Measurements from ENCODE around the gene NUP188. TPM values are rescaled to one million over a fixed set of nuclear protein-coding genes. Genes with fewer than 3 reads are reported as not detected.
"Not testable (repeated sequence)": the region's sequence is repeated elsewhere in the genome, so short reads cannot be mapped to it uniquely, and the experiment has no call there.

Gene NUP188
- total RNA-seq, 2 donors from 2014 or later = 110 to 115 TPM

DNA sequence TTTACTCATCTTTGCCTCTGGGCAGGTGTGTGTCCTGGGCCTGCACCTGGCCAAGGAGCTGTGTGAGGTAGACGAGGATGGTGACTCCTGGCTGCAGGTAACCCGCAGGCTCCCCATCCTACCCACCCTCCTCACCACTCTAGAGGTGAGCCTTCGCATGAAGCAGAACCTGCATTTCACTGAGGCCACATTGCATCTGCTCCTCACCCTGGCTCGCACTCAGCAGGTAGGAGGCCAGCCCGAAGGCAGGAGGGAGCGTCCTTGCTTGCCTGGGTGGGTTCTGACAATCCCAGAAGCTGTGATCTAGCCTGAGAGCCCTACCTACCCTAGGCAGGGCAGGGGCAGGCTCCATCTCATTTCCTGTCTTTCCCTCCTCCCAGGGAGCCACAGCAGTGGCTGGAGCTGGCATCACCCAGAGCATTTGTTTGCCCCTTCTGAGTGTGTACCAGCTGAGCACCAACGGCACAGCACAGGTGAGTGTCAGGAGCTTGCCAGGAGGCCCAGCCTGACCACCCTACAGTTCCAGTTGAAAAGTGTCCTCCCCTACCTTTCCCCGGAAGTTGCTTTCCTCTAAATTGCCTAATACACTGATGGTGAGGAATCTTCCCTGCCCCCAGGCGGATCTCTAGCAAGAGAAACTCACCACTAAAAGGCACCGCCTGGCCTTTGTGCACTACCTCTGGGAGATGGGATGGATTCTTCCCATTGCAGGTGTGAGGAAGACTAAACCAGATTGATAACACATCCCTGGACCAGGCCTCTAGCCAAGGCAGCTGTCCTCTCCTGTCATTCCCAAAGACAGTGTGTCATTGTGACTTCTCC, 54.2 kb downstream of the NUP188 start:
- Mint-ChIP-seq H3K4me1 (no peaks in the 10 kb centered on the region), H3K9me3 (no peaks in the 10 kb centered on the region), H3K4me3 (no peak overlapping the region), H3K27ac (peak overlapping the region; percentile 21), H3K36me3 (ENCODE audit: low read depth) (peaks cover 100% of the 10 kb centered on the region), H3K27me3 (no peaks in the 10 kb centered on the region)
- no peak for ATAC-seq (replicated peaks)

DNA sequence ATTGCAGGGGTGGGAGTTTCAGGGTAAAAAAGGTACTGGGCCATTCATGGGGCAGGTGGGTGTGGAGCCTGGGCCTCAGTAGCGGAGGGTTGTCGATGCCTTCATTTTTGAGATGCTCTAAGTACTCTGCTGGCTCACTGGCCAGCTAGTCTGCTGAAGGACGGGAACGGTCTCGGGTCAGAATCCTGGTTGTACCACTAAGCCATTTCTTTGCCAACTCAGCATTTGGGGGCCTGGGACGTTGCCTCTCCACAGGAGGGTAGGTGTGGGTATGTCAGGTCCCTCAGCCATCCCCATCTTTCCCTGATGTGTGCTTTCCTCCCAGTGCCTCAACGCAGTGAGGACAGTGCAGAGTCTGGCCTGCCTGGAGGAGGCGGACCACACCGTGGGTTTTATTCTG, 55.5 kb downstream of the NUP188 start:
- no peaks in the 10 kb centered on the region for H3K9me3 Mint-ChIP-seq
- no peak overlapping the region for H3K27ac Mint-ChIP-seq
- ATAC-seq (replicated peaks) = no peak
- peaks cover 3% of the 10 kb centered on the region for H3K4me1 Mint-ChIP-seq
- no peaks in the 10 kb centered on the region for H3K27me3 Mint-ChIP-seq
- no peak overlapping the region for H3K4me3 Mint-ChIP-seq
- peaks cover 99% of the 10 kb centered on the region for H3K36me3 Mint-ChIP-seq (ENCODE audit: low read depth)

DNA sequence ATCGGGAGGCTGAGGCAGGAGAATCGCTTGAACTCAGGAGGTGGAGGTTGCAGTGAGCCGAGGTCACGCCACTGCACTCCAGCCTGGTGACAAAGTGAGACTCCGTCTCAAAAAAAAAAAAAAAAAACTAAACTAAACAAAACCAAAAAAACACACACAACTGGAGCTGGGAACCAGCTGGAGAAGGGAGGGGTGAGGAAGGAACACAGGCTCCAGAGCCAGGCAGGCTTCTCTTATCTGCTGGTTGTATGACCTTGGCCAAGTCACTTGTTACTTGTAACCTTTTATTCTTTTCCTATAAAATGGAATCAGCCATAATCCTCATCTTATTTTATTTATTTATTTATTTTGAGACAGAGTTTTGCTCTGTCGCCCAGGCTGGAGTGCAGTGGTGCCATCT, 56.7 kb downstream of the NUP188 start:
- H3K4me1 Mint-ChIP-seq; H3K9me3 Mint-ChIP-seq; ATAC-seq (replicated peaks); H3K4me3 Mint-ChIP-seq; H3K27ac Mint-ChIP-seq; H3K27me3 Mint-ChIP-seq: not testable (repeated sequence)
- peaks cover 88% of the 10 kb centered on the region for H3K36me3 Mint-ChIP-seq (ENCODE audit: low read depth)

DNA sequence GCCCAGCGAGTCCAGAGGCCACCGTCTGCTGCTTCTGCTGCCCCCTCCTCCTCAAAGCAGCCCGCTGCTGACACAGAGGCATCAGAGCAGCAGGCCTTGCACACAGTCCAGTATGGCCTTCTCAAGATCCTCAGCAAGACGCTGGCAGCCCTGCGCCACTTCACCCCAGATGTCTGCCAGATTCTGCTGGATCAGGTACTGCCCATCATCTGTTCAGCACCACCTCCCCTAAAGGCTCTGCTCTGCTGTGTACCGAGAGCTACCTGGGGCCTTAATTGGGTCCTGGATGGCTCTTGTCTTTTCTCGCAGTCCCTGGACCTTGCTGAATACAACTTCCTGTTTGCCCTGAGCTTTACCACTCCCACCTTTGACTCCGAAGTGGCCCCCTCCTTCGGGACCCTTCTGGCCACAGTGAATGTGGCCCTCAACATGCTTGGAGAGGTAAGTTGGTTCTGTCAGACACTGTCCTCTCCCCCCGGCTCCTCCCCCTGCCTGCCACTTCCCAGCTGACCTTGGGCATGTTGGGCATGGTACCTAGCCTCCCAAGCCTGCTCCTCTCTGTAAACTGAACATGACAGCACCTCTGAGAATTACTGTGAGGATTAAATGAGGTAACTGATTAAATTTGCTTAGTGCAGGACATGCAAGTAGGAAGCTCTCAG, 58.0 kb downstream of the NUP188 start:
- Mint-ChIP-seq H3K4me3 (no peak overlapping the region), H3K4me1 (peaks cover 3% of the 10 kb centered on the region), H3K9me3 (no peaks in the 10 kb centered on the region), H3K27ac (peak overlapping the region; percentile 47), H3K36me3 (ENCODE audit: low read depth) (peaks cover 75% of the 10 kb centered on the region), H3K27me3 (no peaks in the 10 kb centered on the region)
- no peak for ATAC-seq (replicated peaks)

DNA sequence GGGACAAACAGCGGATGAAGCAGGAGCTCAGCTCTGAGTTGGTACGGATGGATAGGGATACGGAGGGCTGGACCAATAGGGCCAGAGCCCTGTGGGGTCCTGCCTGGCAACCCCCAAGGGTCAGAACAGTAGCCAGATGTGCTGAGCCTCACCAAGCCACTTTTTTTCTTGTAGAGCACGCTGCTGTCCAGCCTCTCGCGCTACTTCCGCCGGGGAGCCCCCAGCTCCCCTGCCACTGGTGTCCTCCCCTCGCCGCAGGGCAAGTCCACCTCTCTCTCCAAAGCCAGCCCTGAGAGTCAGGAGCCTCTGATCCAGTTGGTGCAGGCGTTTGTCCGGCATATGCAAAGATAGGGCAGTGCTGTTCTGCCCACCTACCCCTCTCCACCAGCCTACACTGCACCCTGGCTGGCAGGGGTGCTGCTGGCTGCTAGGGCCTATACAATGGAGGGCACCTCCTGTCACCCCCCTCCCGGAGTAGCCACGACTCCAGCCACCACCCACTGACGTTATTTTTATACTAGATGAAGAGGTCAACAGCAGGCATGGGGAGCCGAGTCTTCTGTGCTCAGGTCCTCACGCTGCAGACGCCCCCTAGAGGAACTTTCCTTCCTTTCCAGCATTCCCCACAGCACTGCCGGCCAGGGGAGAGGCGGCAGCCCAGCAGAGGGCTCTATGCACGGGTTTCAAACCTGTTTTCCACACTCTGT, 59.0 kb downstream of the NUP188 start:
- Mint-ChIP-seq H3K9me3 (no peaks in the 10 kb centered on the region), H3K27me3 (no peaks in the 10 kb centered on the region), H3K4me3 (no peak overlapping the region), H3K36me3 (ENCODE audit: low read depth) (peaks cover 72% of the 10 kb centered on the region), H3K4me1 (peaks cover 3% of the 10 kb centered on the region), H3K27ac (no peak overlapping the region)
- peak; percentile 66 for ATAC-seq (replicated peaks)

- Mint-ChIP-seq H3K36me3 (ENCODE audit: low read depth) (peaks cover 67% of the 10 kb centered on the region), H3K27me3 (no peaks in the 10 kb centered on the region), H3K9me3 (no peaks in the 10 kb centered on the region), H3K4me3 (no peak overlapping the region), H3K27ac (peak overlapping the region; percentile 80), H3K4me1 (peaks cover 3% of the 10 kb centered on the region)
- no peak for ATAC-seq (replicated peaks)
Observed at GRCh38 chr9:129007035-129007765, 59.7 kb downstream of the NUP188 start.

DNA sequence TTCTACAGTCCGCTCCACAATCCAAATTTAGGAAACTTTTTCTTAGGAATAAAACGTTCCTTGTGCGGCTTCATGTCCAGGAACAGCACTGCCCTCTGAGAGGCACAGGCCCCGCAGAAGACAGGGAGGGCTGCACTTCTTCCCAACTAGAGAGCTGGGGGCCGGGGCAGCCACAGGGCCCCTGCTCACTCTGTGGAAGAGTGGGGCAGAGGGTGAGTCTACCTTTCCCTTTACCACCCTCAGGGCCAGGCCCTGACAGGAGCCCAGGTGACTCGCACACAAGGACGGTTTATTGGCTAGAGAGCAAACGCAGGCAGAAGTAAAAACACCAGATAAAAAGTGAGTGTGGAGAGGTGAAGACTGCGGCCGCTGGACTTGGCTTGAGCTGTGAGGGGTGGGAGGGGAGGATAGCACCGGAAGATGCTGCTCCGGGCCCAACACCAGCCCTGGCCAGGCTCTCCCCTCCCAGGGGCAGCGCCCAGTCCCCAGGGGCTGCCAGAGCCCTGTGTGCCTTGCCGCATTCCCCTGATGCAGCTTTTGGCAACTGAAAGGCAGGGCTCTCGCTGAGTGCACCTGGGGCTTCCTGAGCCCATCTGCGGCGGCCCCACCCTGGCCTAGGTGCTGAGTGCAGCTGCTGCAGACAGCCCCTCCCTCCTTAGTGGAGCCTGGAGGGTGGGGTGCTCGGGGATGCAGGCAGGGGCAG, 60.4 kb downstream of the NUP188 start:
- no peak for ATAC-seq (replicated peaks)
- Mint-ChIP-seq H3K27me3 (no peaks in the 10 kb centered on the region), H3K27ac (peak overlapping the region; percentile 80), H3K4me1 (peaks cover 3% of the 10 kb centered on the region), H3K9me3 (no peaks in the 10 kb centered on the region), H3K36me3 (ENCODE audit: low read depth) (peaks cover 67% of the 10 kb centered on the region), H3K4me3 (no peak overlapping the region)

DNA sequence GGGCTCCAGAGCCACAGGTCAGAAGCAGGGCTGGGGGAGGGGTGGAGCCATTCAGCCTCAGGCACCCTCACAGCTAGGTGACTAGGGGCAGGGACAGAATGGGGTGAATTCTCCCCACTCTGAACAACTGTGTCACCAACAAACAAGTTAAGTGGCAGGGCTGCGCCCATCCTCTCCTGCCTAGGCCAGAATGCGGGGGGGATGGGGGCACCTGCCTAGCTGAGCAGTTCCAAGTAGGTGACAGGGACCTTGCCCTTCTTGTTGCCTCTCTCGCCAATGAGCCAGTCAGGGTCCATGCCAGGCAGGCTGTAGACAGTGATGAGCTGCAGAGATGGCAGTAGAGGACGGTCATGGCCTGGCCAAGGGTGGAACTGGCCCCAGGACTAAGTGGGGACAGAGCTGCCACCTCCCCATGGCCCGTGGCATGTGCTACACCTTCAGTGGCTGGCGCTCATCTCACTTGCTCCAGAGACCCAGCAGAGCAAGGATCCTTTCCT, 61.0 kb downstream of the NUP188 start:
- no peaks in the 10 kb centered on the region for H3K9me3 Mint-ChIP-seq
- H3K27me3 Mint-ChIP-seq = no peaks in the 10 kb centered on the region
- peaks cover 3% of the 10 kb centered on the region for H3K4me1 Mint-ChIP-seq
- no peak overlapping the region for H3K4me3 Mint-ChIP-seq
- no peak for ATAC-seq (replicated peaks)
- H3K36me3 Mint-ChIP-seq (ENCODE audit: low read depth) = peaks cover 67% of the 10 kb centered on the region
- H3K27ac Mint-ChIP-seq = no peak overlapping the region

GRCh38 chr9:129008986-129009583, 61.6 kb downstream of the NUP188 start:
- no peak overlapping the region for H3K4me3 Mint-ChIP-seq
- peaks cover 67% of the 10 kb centered on the region for H3K36me3 Mint-ChIP-seq (ENCODE audit: low read depth)
- no peak overlapping the region for H3K27ac Mint-ChIP-seq
- no peaks in the 10 kb centered on the region for H3K27me3 Mint-ChIP-seq
- H3K9me3 Mint-ChIP-seq = no peaks in the 10 kb centered on the region
- ATAC-seq (replicated peaks) = no peak
- H3K4me1 Mint-ChIP-seq = peaks cover 3% of the 10 kb centered on the region

GRCh38 chr9:129009584-129010141, 62.2 kb downstream of the NUP188 start:
- peaks cover 3% of the 10 kb centered on the region for H3K4me1 Mint-ChIP-seq
- H3K27ac Mint-ChIP-seq = no peak overlapping the region
- no peaks in the 10 kb centered on the region for H3K9me3 Mint-ChIP-seq
- H3K27me3 Mint-ChIP-seq = no peaks in the 10 kb centered on the region
- peaks cover 67% of the 10 kb centered on the region for H3K36me3 Mint-ChIP-seq (ENCODE audit: low read depth)
- H3K4me3 Mint-ChIP-seq = no peak overlapping the region
- no peak for ATAC-seq (replicated peaks)

DNA sequence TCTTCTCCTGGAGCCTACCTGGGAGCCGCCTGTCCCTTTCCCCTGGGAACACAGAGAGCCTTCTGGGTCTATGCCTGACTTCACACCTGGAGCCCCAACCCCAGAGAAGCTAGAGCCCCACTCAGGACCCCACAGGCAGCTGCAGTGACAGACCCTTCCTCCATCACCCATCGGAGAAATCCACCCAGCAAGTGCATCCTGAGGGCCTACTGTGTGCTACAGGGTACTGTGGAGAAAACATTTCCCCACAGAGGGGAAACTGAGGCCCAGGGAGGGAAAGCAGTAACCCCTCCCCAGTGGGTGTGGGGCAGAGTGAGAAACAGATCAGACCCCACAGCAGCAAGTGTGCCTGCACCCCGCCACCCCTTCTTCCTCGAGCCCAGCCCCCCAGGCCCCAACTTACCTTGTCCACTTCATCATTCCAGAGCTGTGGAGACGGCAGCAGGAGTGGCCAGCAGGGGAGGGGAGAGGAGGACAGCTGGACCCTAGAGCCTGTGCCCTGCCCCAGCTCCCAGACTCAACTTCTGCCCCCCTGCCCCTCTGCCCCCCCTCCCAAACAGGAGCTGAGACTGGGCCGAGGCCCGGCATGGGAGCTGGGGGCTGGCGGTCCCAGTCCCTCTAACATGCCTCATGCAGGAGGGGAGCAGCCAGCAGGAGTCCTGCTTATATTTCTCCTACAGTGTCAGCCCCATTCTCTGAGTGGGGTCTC, 62.9 kb downstream of the NUP188 start:
- no peak for ATAC-seq (replicated peaks)
- Mint-ChIP-seq H3K27ac (no peak overlapping the region), H3K36me3 (ENCODE audit: low read depth) (peaks cover 67% of the 10 kb centered on the region), H3K4me3 (no peak overlapping the region), H3K27me3 (no peaks in the 10 kb centered on the region), H3K9me3 (no peaks in the 10 kb centered on the region), H3K4me1 (peaks cover 3% of the 10 kb centered on the region)

DNA sequence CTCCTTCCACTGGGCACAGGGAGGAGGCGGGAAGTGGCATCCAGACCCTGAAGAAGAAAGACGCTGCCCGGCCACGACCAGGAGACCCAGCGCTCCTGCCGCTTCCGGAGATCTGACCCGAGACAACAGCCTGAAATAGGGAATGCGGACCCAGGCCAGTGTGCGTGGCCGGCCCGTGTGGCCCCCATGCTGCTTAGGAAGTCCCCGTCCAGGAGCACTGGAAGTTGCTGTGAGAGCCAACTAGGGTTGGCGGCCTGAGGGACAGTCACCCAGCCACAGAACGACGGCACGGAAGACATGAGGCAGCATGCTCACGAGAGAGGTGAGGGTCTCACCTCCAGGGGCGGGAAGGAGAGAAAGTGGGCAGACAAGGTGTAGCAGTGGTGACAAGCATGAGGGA, 63.7 kb downstream of the NUP188 start:
- Mint-ChIP-seq H3K36me3 (ENCODE audit: low read depth) (peaks cover 66% of the 10 kb centered on the region), H3K4me1 (peaks cover 3% of the 10 kb centered on the region), H3K9me3 (no peaks in the 10 kb centered on the region), H3K27ac (no peak overlapping the region), H3K27me3 (no peaks in the 10 kb centered on the region), H3K4me3 (no peak overlapping the region)
- no peak for ATAC-seq (replicated peaks)

GRCh38 chr9:129011761-129012181, 64.3 kb downstream of the NUP188 start:
- H3K9me3 Mint-ChIP-seq = no peaks in the 10 kb centered on the region
- peaks cover 66% of the 10 kb centered on the region for H3K36me3 Mint-ChIP-seq (ENCODE audit: low read depth)
- no peak overlapping the region for H3K4me3 Mint-ChIP-seq
- no peaks in the 10 kb centered on the region for H3K27me3 Mint-ChIP-seq
- no peak overlapping the region for H3K27ac Mint-ChIP-seq
- peaks cover 3% of the 10 kb centered on the region for H3K4me1 Mint-ChIP-seq
- ATAC-seq (replicated peaks) = no peak
